ENCODE results near the gene ETFBKMT.

DNA sequence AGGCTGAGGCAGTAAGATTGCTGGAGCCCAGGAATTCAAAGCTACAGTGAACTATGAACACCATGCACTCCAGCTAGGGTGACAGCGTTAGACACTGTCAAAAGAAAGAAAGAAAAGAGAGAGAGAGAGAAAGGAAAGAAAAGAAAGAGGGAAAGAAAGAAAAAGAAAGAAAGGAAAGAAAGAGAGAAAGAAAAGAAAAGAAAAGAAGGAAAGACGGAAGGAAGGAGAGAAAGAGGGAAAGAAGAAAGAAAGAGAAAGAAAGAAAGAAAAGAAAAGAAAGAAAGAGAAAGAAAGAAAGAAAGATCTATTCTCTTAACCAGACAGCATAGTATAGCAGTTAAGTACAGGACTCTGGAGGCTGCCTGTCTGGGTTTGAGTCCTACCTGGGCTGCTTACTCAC is 46.7 kb upstream of the ETFBKMT start:
- TF ChIP-seq POLR2A (IDR thresholded peaks at IDR 0.05; ENCODE audit: extremely low read depth, insufficient read length) (no peak), MYC (IDR thresholded peaks at IDR 0.05; ENCODE audit: low read depth, low read length) (no peak), CTCF (IDR thresholded peaks at IDR 0.05; ENCODE audit: low read depth, low read length) (no peak)
- TF ChIP-seq, protein P1, sequence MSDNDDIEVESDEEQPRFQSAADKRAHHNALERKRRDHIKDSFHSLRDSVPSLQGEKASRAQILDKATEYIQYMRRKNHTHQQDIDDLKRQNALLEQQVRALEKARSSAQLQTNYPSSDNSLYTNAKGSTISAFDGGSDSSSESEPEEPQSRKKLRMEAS (IDR thresholded peaks at IDR 0.05; ENCODE audit: low read depth, low read length) = no peak
